ENCODE measurements around the gene OR10A3.
A peak's percentile ranks its signal among the peaks of the same experiment; 100 is the strongest.

Gene OR10A3

DNA sequence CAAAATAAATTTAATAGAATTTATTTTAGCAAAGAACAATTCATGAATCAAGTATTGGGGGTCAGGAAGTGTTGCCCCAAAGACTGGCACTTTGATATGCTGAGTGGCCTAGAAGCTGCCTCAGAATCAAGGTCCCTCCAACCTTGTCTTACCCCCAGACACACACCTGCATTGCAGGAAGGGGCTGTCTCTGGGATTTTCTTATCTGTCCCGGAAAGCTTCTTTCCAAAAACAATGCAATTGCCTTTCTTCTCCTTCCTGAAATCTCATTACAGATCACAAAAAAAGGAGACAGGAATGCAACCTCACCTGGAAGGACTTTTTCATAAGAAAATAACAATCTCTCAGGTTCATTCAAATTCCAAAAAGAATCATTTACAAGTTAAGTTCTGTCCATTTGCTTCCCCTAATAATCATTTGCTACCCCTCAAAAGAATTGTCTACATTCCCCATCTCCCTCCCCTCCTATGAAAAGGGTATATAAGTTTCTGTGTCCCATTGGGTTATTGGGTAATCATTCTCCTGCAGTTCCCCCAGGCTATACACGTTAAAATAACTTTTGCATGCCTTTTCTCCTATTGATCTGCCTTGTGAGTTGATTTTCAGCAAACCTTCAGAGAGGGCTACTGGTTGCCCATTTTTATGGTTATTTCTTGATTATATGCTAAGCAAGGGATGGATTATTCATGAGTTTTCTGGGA is 31.8 kb downstream of the OR10A3 start:
- H3K36me3 Mint-ChIP-seq (ENCODE audit: low read depth), result no peaks in the 10 kb centered on the region
- TF ChIP-seq, protein P1, sequence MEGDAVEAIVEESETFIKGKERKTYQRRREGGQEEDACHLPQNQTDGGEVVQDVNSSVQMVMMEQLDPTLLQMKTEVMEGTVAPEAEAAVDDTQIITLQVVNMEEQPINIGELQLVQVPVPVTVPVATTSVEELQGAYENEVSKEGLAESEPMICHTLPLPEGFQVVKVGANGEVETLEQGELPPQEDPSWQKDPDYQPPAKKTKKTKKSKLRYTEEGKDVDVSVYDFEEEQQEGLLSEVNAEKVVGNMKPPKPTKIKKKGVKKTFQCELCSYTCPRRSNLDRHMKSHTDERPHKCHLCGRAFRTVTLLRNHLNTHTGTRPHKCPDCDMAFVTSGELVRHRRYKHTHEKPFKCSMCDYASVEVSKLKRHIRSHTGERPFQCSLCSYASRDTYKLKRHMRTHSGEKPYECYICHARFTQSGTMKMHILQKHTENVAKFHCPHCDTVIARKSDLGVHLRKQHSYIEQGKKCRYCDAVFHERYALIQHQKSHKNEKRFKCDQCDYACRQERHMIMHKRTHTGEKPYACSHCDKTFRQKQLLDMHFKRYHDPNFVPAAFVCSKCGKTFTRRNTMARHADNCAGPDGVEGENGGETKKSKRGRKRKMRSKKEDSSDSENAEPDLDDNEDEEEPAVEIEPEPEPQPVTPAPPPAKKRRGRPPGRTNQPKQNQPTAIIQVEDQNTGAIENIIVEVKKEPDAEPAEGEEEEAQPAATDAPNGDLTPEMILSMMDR (IDR thresholded peaks at IDR 0.05; ENCODE audit: unreplicated experiment in 3 of 3), result no peak
- no peaks in the 10 kb centered on the region for H3K4me1 Mint-ChIP-seq
- H3K27ac Mint-ChIP-seq, result peak overlapping the region in 2 of 3 experiments; percentile 14 to 90
- H3K27me3 Mint-ChIP-seq (ENCODE audit: low read depth), result peaks cover 3% of the 10 kb centered on the region
- H3K4me3 Mint-ChIP-seq, result no peak overlapping the region
- H3K9me3 Mint-ChIP-seq, result no peaks in the 10 kb centered on the region

DNA sequence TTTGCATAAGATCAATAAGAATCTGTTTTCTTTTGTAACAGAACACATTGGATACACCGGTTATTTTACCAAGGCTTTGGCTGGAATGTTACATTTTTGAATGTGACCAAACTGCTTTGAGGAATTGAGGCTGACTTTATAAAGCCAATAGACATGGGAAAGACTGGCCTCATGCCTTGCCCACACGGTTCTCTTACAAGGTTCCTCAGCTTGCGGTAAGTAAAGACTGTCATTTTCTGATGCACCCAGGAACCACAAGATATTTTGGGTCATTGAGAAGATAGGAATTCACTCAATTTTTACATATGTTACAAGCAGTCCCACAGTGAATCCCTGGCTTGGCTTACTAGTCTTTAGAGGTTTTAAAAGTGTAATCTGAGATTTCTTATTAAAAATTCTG is 34.4 kb downstream of the OR10A3 start:
- Mint-ChIP-seq H3K27ac (peak overlapping the region in 1 of 3 experiments; percentile 96), H3K36me3 (ENCODE audit: low read depth) (no peaks in the 10 kb centered on the region), H3K4me3 (no peak overlapping the region), H3K9me3 (no peaks in the 10 kb centered on the region), H3K4me1 (no peaks in the 10 kb centered on the region), H3K27me3 (ENCODE audit: low read depth) (peaks cover 3% of the 10 kb centered on the region)
- TF ChIP-seq, protein P1 (IDR thresholded peaks at IDR 0.05; ENCODE audit: unreplicated experiment in 3 of 3), result no peak

DNA sequence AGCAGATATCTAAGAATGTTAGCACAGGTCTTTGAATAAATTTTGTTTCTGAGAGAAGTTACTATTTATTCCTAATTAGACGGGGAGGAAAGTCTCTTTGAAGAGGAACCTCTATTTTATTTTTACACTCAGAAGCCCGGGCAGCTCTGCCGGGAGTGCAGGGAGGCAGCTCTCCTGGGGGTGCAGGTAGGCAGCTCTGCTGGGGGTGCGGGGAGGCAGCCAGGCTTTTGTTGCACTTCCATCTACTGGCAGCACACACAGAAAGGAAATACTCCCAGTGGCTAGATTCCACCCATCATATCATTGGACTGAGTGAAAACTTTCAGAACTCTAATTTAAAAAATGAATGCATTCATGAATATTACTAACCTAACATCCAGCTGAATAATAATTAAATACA is 35.0 kb downstream of the OR10A3 start:
- TF ChIP-seq, protein P1 (IDR thresholded peaks at IDR 0.05; ENCODE audit: unreplicated experiment in 3 of 3), result no peak
- H3K27me3 Mint-ChIP-seq (ENCODE audit: low read depth), result peaks cover 3% of the 10 kb centered on the region
- no peaks in the 10 kb centered on the region for H3K4me1 Mint-ChIP-seq

DNA sequence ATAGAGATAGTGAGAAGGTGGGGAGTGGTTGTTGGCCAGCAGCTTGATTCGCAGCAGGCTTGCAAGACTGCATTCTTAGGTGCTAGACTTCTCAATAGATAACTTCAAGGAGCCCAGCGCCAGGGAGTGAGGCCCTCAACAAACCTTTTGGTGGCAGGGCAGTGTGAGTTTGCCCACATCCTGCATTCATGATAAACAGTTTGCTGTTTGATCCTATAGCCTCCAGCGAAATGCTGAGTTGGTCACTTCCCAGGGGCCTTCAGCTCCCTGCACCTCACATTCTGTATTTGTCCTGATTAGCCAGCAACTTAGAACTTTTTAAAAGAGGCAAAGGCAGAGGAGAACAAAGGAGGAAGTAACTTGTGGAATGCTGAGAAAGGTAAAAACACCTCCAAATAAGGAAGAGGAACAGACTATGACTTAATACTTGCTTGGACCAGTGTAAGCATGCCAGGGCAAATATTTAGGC is 35.5 kb downstream of the OR10A3 start:
- TF ChIP-seq, protein P1 (IDR thresholded peaks at IDR 0.05; ENCODE audit: unreplicated experiment in 3 of 3), result no peak
- H3K9me3 Mint-ChIP-seq, result no peaks in the 10 kb centered on the region
- no peak overlapping the region for H3K4me3 Mint-ChIP-seq
- H3K27ac Mint-ChIP-seq, result peak overlapping the region; percentile 72 to 96 (median 76)
- no peaks in the 10 kb centered on the region for H3K4me1 Mint-ChIP-seq
- H3K36me3 Mint-ChIP-seq (ENCODE audit: low read depth), result no peaks in the 10 kb centered on the region
- peaks cover 3% of the 10 kb centered on the region for H3K27me3 Mint-ChIP-seq (ENCODE audit: low read depth)

More for the DNA sequence above, 35.0 kb downstream of the OR10A3 start:
- Mint-ChIP-seq H3K27ac (peak overlapping the region in 2 of 3 experiments; percentile 72 to 96), H3K4me3 (no peak overlapping the region), H3K36me3 (ENCODE audit: low read depth) (no peaks in the 10 kb centered on the region), H3K9me3 (no peaks in the 10 kb centered on the region)

DNA sequence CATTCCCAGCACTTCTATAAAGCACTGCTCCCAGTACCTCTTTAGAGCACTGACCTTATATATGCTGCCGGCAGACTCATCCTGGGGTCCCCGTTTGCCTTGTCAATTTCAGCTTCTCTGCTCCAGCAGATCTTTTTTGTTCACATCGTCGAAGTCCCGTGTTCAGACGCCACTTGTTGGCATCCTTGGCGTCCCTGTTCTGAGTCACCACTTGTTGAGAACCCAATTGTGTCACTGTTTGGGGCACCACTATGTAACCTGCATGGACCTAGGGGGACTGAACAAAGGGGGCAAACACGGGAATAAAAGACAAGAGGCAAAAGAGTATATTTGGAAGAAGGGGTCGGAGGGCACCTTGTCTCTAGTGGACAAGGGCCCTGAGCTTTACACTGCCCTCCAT is 36.0 kb downstream of the OR10A3 start:
- H3K4me3 Mint-ChIP-seq, result no peak overlapping the region
- H3K9me3 Mint-ChIP-seq, result no peaks in the 10 kb centered on the region
- no peaks in the 10 kb centered on the region for H3K36me3 Mint-ChIP-seq (ENCODE audit: low read depth)
- TF ChIP-seq, protein P1 (IDR thresholded peaks at IDR 0.05; ENCODE audit: unreplicated experiment in 3 of 3), result no peak
- H3K27me3 Mint-ChIP-seq (ENCODE audit: low read depth), result peaks cover 2% of the 10 kb centered on the region
- H3K4me1 Mint-ChIP-seq, result no peaks in the 10 kb centered on the region
- peak overlapping the region; percentile 72 to 96 (median 76) for H3K27ac Mint-ChIP-seq

DNA sequence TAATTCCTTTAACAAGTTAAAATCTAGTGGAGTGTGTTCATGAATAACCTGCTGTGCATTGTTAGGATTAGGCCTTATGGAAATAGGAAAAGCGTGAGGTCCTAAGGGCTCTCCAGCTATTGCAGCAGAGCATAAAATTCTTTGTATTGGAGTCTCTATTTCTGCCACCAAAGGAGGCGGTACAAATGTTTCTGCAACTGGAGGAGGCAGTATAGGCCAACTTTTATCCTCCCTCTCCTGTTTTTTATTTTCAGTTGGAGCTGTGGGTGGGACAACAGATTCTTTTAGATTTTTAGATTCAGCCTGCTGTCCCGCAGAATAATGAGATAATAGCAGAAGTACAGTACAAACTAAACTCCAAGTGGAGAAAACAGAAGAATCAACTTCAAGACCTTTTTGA is 36.6 kb downstream of the OR10A3 start:
- Mint-ChIP-seq H3K9me3 (no peaks in the 10 kb centered on the region), H3K4me3 (no peak overlapping the region), H3K36me3 (ENCODE audit: low read depth) (no peaks in the 10 kb centered on the region), H3K27me3 (ENCODE audit: low read depth) (no peaks in the 10 kb centered on the region), H3K4me1 (no peaks in the 10 kb centered on the region), H3K27ac (peak overlapping the region; percentile 72 to 96 (median 76))
- TF ChIP-seq, protein P1 (IDR thresholded peaks at IDR 0.05; ENCODE audit: unreplicated experiment in 3 of 3), result peak in 2 of 3 experiments; percentile 17 to 32
